ENCODE measurements around the gene TMEM147. TPM values are rescaled to one million over a fixed set of nuclear protein-coding genes. Genes with fewer than 3 reads are reported as not detected.

Gene TMEM147
- total RNA-seq, 1 donor from 2014 or later: 84.6 TPM

GRCh38 chr19:35540356-35540927 lies 5.0 kb upstream of the TMEM147 start:
- intact Hi-C loops (cut with DNase I): no loop called here

GRCh38 chr19:35542209-35542608 lies 3.2 kb upstream of the TMEM147 start:
- intact Hi-C loops (cut with DNase I): no loop called here
- ATAC-seq (no peak), DNase-seq (ENCODE audit: missing footprints) (no peak)

More at GRCh38 chr19:35540356-35540927, 5.0 kb upstream of the TMEM147 start:
- ATAC-seq (no peak), DNase-seq (ENCODE audit: missing footprints) (no peak)

- intact Hi-C loops (cut with DNase I): no loop called here
- DNase-seq (ENCODE audit: missing footprints) (no peak), ATAC-seq (no peak)
These were observed 1.9 kb upstream of the TMEM147 start for GRCh38 chr19:35543280-35544109.

GRCh38 chr19:35544110-35544802 lies 1.2 kb upstream of the TMEM147 start:
- intact Hi-C loops (cut with DNase I): no loop called here
- ATAC-seq (no peak), DNase-seq (ENCODE audit: missing footprints) (no peak)

- peak; percentile 37 for ATAC-seq
- DNase-seq (ENCODE audit: missing footprints): no peak
- intact Hi-C loops (cut with DNase I): loop anchor here (5.0 kb wide), 1 partner anchor 81 kb away; the partner anchor contains the start of gene RBM42
These were observed 492 bp downstream of the TMEM147 start for GRCh38 chr19:35545855-35546381.

GRCh38 chr19:35546532-35546931 lies 1.1 kb downstream of the TMEM147 start:
- no peak for ATAC-seq
- DNase-seq (ENCODE audit: missing footprints): no peak
- intact Hi-C loops (cut with DNase I): loop anchor here (5.0 kb wide), 1 partner anchor 81 kb away; the partner anchor contains the start of gene RBM42

- ATAC-seq (no peak), DNase-seq (ENCODE audit: missing footprints) (no peak)
- intact Hi-C loops (cut with DNase I): loop anchor here (1.0 to 5.0 kb wide), 2 partner anchors 78 to 168 kb away; partner anchors contain the start of gene RBM42
These were observed 3.9 kb downstream of the TMEM147 start for GRCh38 chr19:35549174-35549788.

- no peak for ATAC-seq
- DNase-seq (ENCODE audit: missing footprints): no peak
- intact Hi-C loops (cut with DNase I): loop anchor here (1.0 to 5.0 kb wide), 2 partner anchors 77 to 167 kb away; partner anchors contain the start of gene RBM42
These were observed 4.6 kb downstream of the TMEM147 start for GRCh38 chr19:35549879-35550523.

GRCh38 chr19:35551091-35551810 lies 5.8 kb downstream of the TMEM147 start:
- intact Hi-C loops (cut with DNase I): no loop called here
- no peak for ATAC-seq
- no peak for DNase-seq (ENCODE audit: missing footprints)

GRCh38 chr19:35552534-35553384 lies 7.3 kb downstream of the TMEM147 start:
- intact Hi-C loops (cut with DNase I): no loop called here

GRCh38 chr19:35553385-35554000 lies 8.1 kb downstream of the TMEM147 start:
- ATAC-seq (no peak), DNase-seq (ENCODE audit: missing footprints) (no peak)
- intact Hi-C loops (cut with DNase I): no loop called here

More at GRCh38 chr19:35552534-35553384, 7.3 kb downstream of the TMEM147 start:
- DNase-seq (ENCODE audit: missing footprints) (no peak), ATAC-seq (no peak)

GRCh38 chr19:35554076-35554475 lies 8.7 kb downstream of the TMEM147 start:
- DNase-seq (ENCODE audit: missing footprints): no peak
- no peak for ATAC-seq
- intact Hi-C loops (cut with DNase I): no loop called here

GRCh38 chr19:35555301-35556005 lies 10.0 kb downstream of the TMEM147 start:
- DNase-seq (ENCODE audit: missing footprints) (no peak), ATAC-seq (no peak)
- intact Hi-C loops (cut with DNase I): no loop called here

- DNase-seq (ENCODE audit: missing footprints) (no peak), ATAC-seq (no peak)
- intact Hi-C loops (cut with DNase I): no loop called here
These were observed 10.7 kb downstream of the TMEM147 start for GRCh38 chr19:35556025-35556590.

- DNase-seq (ENCODE audit: missing footprints) (no peak), ATAC-seq (no peak)
- intact Hi-C loops (cut with DNase I): no loop called here
These were observed 11.6 kb downstream of the TMEM147 start for GRCh38 chr19:35556846-35557538.

All from Right ventricle myocardium inferior (tissue), 1 donor.